DMS153 treated with DMSO at 0.1 percent for 48 hours (cell line): ENCODE data around the gene PPP1R9B.

Experiments
- DNase-seq: peaks from one replicate; lab custom pipeline; 2025; ENCODE audit not compliant: unreplicated experiment; lab: John Stamatoyannopoulos, UW

The PPP1R9B gene

GRCh38 chr17:50109785-50110184 is 40.7 kb downstream of the PPP1R9B start:
- no peak for DNase-seq

GRCh38 chr17:50109207-50109606 is 41.3 kb downstream of the PPP1R9B start:
- DNase-seq = no peak

GRCh38 chr17:50108556-50108955 is 41.9 kb downstream of the PPP1R9B start:
- DNase-seq = no peak

- DNase-seq = no peak
Observed at GRCh38 chr17:50107790-50108414, 42.6 kb downstream of the PPP1R9B start.

- no peak for DNase-seq
Observed at GRCh38 chr17:50106393-50107131, 43.9 kb downstream of the PPP1R9B start.

GRCh38 chr17:50105811-50106210 is 44.7 kb downstream of the PPP1R9B start:
- DNase-seq = no peak

GRCh38 chr17:50103941-50104340 is 46.5 kb downstream of the PPP1R9B start:
- DNase-seq = no peak

- no peak for DNase-seq
Observed at GRCh38 chr17:50103252-50103651, 47.2 kb downstream of the PPP1R9B start.

- no peak for DNase-seq
Observed at GRCh38 chr17:50102164-50102991, 48.1 kb downstream of the PPP1R9B start.

- DNase-seq = no peak
Observed at GRCh38 chr17:50101346-50102163, 48.9 kb downstream of the PPP1R9B start.

GRCh38 chr17:50100921-50101345 is 49.5 kb downstream of the PPP1R9B start:
- no peak for DNase-seq

- no peak for DNase-seq
Observed at GRCh38 chr17:50100480-50100883, 50.0 kb downstream of the PPP1R9B start.

- no peak for DNase-seq
Observed at GRCh38 chr17:50099003-50099402, 51.5 kb downstream of the PPP1R9B start.

GRCh38 chr17:50098583-50098982 is 51.9 kb downstream of the PPP1R9B start:
- no peak for DNase-seq

GRCh38 chr17:50097926-50098325 is 52.6 kb downstream of the PPP1R9B start:
- no peak for DNase-seq

GRCh38 chr17:50097455-50097854 is 53.0 kb downstream of the PPP1R9B start:
- no peak for DNase-seq

- DNase-seq = no peak
Observed at GRCh38 chr17:50096758-50097157, 53.7 kb downstream of the PPP1R9B start.

GRCh38 chr17:50096092-50096491 is 54.4 kb downstream of the PPP1R9B start:
- DNase-seq = no peak

- DNase-seq = no peak
Observed at GRCh38 chr17:50095626-50096037, 54.8 kb downstream of the PPP1R9B start.

GRCh38 chr17:50094753-50095619 is 55.5 kb downstream of the PPP1R9B start, which contains the start of gene PDK2:
TSS of gene PDK2 (plus strand) at chr17:50095351. CDS start at chr17:50095436, 85 bp downstream.
- DNase-seq = peak; percentile 79
